Measurements from ENCODE around the gene NOC2L.

The NOC2L gene

GRCh38 chr1:973459-974292, 14.6 kb upstream of the NOC2L start:
- Histone ChIP-seq H3K4me2 (no peak overlapping the region), H2AFZ (ENCODE audit: low read depth) (no peak overlapping the region), H3K9ac (no peak overlapping the region), H3K4me1 (ENCODE audit: low read depth, poor library complexity, severe bottlenecking) (peaks cover 13% of the 10 kb centered on the region), H3K79me2 (ENCODE audit: insufficient read depth, low read depth) (no peaks in the 10 kb centered on the region), H4K20me1 (ENCODE audit: insufficient read depth) (no peaks in the 10 kb centered on the region), H3K36me3 (ENCODE audit: insufficient read depth) (no peaks in the 10 kb centered on the region), H3K27me3 (ENCODE audit: insufficient read depth, low read depth) (peaks cover 26% of the 10 kb centered on the region), H3K27ac (no peak overlapping the region), H3K4me3 (IDR thresholded peaks at IDR 0.05; ENCODE audit: insufficient read depth, low read depth, low read length) (no peak overlapping the region)
- TF ChIP-seq, protein P1, sequence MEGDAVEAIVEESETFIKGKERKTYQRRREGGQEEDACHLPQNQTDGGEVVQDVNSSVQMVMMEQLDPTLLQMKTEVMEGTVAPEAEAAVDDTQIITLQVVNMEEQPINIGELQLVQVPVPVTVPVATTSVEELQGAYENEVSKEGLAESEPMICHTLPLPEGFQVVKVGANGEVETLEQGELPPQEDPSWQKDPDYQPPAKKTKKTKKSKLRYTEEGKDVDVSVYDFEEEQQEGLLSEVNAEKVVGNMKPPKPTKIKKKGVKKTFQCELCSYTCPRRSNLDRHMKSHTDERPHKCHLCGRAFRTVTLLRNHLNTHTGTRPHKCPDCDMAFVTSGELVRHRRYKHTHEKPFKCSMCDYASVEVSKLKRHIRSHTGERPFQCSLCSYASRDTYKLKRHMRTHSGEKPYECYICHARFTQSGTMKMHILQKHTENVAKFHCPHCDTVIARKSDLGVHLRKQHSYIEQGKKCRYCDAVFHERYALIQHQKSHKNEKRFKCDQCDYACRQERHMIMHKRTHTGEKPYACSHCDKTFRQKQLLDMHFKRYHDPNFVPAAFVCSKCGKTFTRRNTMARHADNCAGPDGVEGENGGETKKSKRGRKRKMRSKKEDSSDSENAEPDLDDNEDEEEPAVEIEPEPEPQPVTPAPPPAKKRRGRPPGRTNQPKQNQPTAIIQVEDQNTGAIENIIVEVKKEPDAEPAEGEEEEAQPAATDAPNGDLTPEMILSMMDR (conservative IDR thresholded peaks at IDR 0.05; ENCODE audit: low read depth, low read length), result no peak

- Histone ChIP-seq H3K4me2 (no peak overlapping the region), H3K79me2 (ENCODE audit: insufficient read depth, low read depth) (no peaks in the 10 kb centered on the region), H3K4me3 (IDR thresholded peaks at IDR 0.05; ENCODE audit: insufficient read depth, low read depth, low read length) (no peak overlapping the region), H3K27me3 (ENCODE audit: insufficient read depth, low read depth) (peaks cover 19% of the 10 kb centered on the region; the same call in 1 of the 2 replicates), H3K9ac (no peak overlapping the region), H3K4me1 (ENCODE audit: low read depth, poor library complexity, severe bottlenecking) (peaks cover 13% of the 10 kb centered on the region), H3K27ac (no peak overlapping the region), H2AFZ (ENCODE audit: low read depth) (no peak overlapping the region), H3K36me3 (ENCODE audit: insufficient read depth) (no peaks in the 10 kb centered on the region), H4K20me1 (ENCODE audit: insufficient read depth) (no peaks in the 10 kb centered on the region)
- TF ChIP-seq, protein P1 (conservative IDR thresholded peaks at IDR 0.05; ENCODE audit: low read depth, low read length), result no peak
Observed at GRCh38 chr1:972726-973458, 13.8 kb upstream of the NOC2L start.

GRCh38 chr1:971751-972506, 12.9 kb upstream of the NOC2L start:
- no peak overlapping the region for H2AFZ ChIP-seq (ENCODE audit: low read depth)
- no peaks in the 10 kb centered on the region for H3K36me3 ChIP-seq (ENCODE audit: insufficient read depth)
- no peak overlapping the region for H3K27ac ChIP-seq
- H3K4me3 ChIP-seq (IDR thresholded peaks at IDR 0.05; ENCODE audit: insufficient read depth, low read depth, low read length), result no peak overlapping the region
- H3K79me2 ChIP-seq (ENCODE audit: insufficient read depth, low read depth), result no peaks in the 10 kb centered on the region
- TF ChIP-seq, protein P1 (conservative IDR thresholded peaks at IDR 0.05; ENCODE audit: low read depth, low read length), result no peak
- no peaks in the 10 kb centered on the region for H4K20me1 ChIP-seq (ENCODE audit: insufficient read depth)
- peaks cover 19% of the 10 kb centered on the region; the same call in 1 of the 2 replicates for H3K27me3 ChIP-seq (ENCODE audit: insufficient read depth, low read depth)
- no peak overlapping the region for H3K9ac ChIP-seq
- peaks cover 21% of the 10 kb centered on the region for H3K4me1 ChIP-seq (ENCODE audit: low read depth, poor library complexity, severe bottlenecking)
- H3K4me2 ChIP-seq, result no peak overlapping the region

DNA sequence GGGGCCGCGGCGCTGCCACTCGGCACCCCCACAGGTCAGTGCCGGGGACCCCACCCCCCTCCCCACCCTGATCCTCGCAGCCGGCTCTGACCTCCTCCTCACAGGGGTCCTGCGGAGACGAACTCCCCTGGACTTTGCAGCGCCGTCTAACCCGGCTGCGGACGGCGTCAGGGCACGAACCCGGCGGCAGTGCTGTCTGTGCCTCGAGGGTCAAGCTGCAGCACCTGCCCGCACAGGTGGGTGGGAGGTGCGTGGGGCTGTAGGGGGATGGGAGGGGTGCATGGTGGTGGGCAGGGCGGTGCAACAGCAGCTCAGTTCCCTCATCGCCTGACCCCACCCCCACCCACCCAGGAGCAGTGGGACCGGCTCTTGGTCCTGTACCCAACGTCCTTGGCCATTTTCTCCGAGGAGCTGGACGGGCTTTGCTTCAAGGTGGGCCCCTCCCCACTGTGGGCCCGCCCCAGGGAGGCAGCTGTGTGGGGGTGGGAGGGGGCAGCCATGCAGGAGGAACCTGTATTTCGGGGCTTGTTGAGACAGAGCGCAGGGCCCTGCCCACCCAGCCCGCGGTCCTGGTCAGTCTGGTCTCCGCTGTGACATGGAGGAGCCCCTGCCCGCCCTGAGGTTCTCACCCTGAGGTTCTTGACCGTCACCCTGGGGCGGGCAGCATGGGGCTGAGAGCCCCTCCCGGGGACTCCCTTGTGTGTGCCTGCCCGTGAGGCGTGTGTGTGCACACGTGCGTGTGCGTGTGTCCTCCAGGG, 12.1 kb upstream of the NOC2L start:
- H4K20me1 ChIP-seq (ENCODE audit: insufficient read depth), result no peaks in the 10 kb centered on the region
- H3K27me3 ChIP-seq (ENCODE audit: insufficient read depth, low read depth), result peaks cover 19% of the 10 kb centered on the region; the same call in 1 of the 2 replicates
- H3K36me3 ChIP-seq (ENCODE audit: insufficient read depth), result no peaks in the 10 kb centered on the region
- no peak overlapping the region for H3K9ac ChIP-seq
- H3K4me2 ChIP-seq, result no peak overlapping the region
- no peak overlapping the region for H2AFZ ChIP-seq (ENCODE audit: low read depth)
- H3K4me1 ChIP-seq (ENCODE audit: low read depth, poor library complexity, severe bottlenecking), result peaks cover 22% of the 10 kb centered on the region
- TF ChIP-seq, protein P1 (conservative IDR thresholded peaks at IDR 0.05; ENCODE audit: low read depth, low read length), result no peak
- H3K4me3 ChIP-seq (IDR thresholded peaks at IDR 0.05; ENCODE audit: insufficient read depth, low read depth, low read length), result no peak overlapping the region
- H3K27ac ChIP-seq, result no peak overlapping the region
- H3K79me2 ChIP-seq (ENCODE audit: insufficient read depth, low read depth), result no peaks in the 10 kb centered on the region

Data from KMS-11 (cell line).